ENCODE measurements around the gene WFIKKN2. TPM values are rescaled to one million over a fixed set of nuclear protein-coding genes. Genes with fewer than 3 reads are reported as not detected.

Gene WFIKKN2
- total RNA-seq, 2 experiments from 2014 or later, result not detected

DNA sequence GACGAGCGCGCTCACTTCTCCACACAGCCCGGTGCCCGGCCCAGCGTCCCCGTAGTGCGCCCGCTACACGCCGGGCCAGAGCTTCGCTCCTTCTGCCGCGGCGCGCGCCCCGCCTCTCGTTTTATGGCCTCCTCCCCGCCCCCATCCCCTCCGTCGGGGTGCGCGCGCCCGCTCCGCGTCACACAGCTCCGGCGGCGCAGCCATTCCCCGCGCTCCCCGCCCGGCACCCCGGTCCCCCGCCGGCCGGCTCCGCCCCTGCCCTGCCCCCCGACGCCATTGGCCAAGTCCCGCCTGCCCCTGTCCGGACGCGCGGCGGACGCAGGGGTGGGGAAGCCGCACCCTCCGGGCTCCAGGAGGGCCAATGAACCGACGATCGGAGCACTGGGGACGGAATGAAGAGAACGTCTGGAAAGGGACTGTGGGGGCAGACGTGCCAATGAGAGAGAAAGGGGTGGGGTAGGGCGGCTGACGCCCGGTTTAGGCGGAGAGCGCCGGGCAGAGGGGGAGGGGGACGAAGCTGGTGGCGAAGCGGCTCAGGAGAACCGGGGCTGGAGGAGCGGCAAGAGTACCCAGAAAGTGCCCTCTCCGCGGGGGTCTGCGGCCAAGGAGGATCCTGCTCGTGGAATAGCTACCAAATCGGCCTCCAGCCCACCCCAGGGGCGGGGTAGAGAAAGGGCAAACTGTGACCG lies 31.0 kb downstream of the WFIKKN2 start, which contains the start of gene TOB1:
Gene TOB1, minus strand, starts transcription at position 94 of the 689 bp plus-strand sequence. CDS start 2,337 bp downstream, outside the sequence.
- Histone ChIP-seq H3K27ac (ENCODE audit: low read depth, low read length, poor library complexity, severe bottlenecking) (peak within 1 kb of the TSS; percentile 93), H3K9me3 (ENCODE audit: low read length) (no peaks in the 10 kb centered on the region), H4K20me1 (ENCODE audit: insufficient read depth, low read length) (peaks cover 11% of the 10 kb centered on the region; the same call in 1 of the 2 replicates), H3K4me1 (ENCODE audit: insufficient read depth, low read length, poor library complexity, severe bottlenecking) (peaks cover 16% of the 10 kb centered on the region), H3K36me3 (ENCODE audit: insufficient read depth, low read length) (peaks cover 20% of the 10 kb centered on the region), H3K9me2 (ENCODE audit: insufficient read depth, low read length) (no peaks in the 10 kb centered on the region), H3K79me2 (ENCODE audit: insufficient read depth, low read depth, low read length) (peaks cover 37% of the 10 kb centered on the region; the same call in 1 of the 2 replicates), H2AFZ (ENCODE audit: low read length) (peak within 1 kb of the TSS; percentile 81), H3K4me2 (ENCODE audit: low read length) (peak within 1 kb of the TSS; percentile 88), H3K4me3 (ENCODE audit: low read depth, low read length, poor library complexity, severe bottlenecking) (peak within 1 kb of the TSS; percentile 72)
- ChIA-PET POLR2A (interaction anchor here (0.6 to 5.5 kb wide), 20 partner anchors 9 to 507 kb away, joined by 3 to 23 read pairs (median 4); no protein-coding TSS in a partner anchor), CTCF (ENCODE audit: unreplicated experiment) (interaction anchor here (0.5 to 1.2 kb wide), 5 partner anchors 11 to 276 kb away, joined by 3 to 6 read pairs (median 4); no protein-coding TSS in a partner anchor)
- TF ChIP-seq CTCF (conservative IDR thresholded peaks at IDR 0.05; ENCODE audit: low read length) (no peak), EZH2phosphoT487 (IDR thresholded peaks at IDR 0.05; ENCODE audit: borderline replicate concordance, low read depth, low read length) (no peak)
- DNase-seq (ENCODE audit: low spot score), result peak; percentile 95
- intact Hi-C loops (cut with micrococcal nuclease; ENCODE audit: unreplicated experiment), result loop anchor here (1.0 to 10.0 kb wide), 6 partner anchors 38 to 396 kb away; partner anchors contain the start of genes ANKRD40, MBTD1, SPAG9 and UTP18
- BruUV-seq (replicated peaks), result no TSS peak

DNA sequence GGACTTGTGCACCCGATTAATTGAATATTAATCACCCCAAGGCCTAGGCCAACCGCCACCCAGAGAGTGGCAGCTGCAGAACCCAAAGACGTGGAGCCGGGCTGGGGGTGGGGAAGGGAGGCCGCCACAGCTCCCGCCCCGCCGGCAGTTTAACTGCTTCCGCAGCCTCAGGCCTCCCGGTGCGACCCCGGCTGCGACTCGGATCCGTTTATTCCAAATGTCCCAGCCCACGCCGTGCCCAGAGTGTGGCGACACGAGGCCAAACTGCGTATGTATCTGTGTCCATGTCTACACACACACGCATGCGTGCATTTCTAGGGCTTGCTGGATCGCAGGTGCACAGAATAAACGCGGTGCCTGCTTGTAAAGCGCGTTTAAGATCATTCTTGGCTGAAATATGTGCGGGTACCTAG lies 31.6 kb downstream of the WFIKKN2 start:
- TSS peak; percentile 80 for BruUV-seq (replicated peaks)
- ChIA-PET POLR2A (interaction anchor here (0.8 to 5.5 kb wide), 15 partner anchors 9 to 97 kb away, joined by 3 to 23 read pairs (median 4); no protein-coding TSS in a partner anchor), CTCF (ENCODE audit: unreplicated experiment) (interaction anchor here (0.9 kb wide), 1 partner anchor 14 kb away, joined by 3 read pairs; no protein-coding TSS in a partner anchor)
- Histone ChIP-seq H3K9me3 (ENCODE audit: low read length) (no peaks in the 10 kb centered on the region), H3K4me3 (ENCODE audit: low read depth, low read length, poor library complexity, severe bottlenecking) (peak overlapping the region; percentile 72), H3K4me2 (ENCODE audit: low read length) (peak overlapping the region; percentile 88), H3K79me2 (ENCODE audit: insufficient read depth, low read depth, low read length) (peaks cover 37% of the 10 kb centered on the region; the same call in 1 of the 2 replicates), H3K4me1 (ENCODE audit: insufficient read depth, low read length, poor library complexity, severe bottlenecking) (peaks cover 16% of the 10 kb centered on the region), H3K36me3 (ENCODE audit: insufficient read depth, low read length) (peaks cover 16% of the 10 kb centered on the region), H4K20me1 (ENCODE audit: insufficient read depth, low read length) (peaks cover 11% of the 10 kb centered on the region; the same call in 1 of the 2 replicates), H2AFZ (ENCODE audit: low read length) (peak overlapping the region; percentile 81), H3K27ac (ENCODE audit: low read depth, low read length, poor library complexity, severe bottlenecking) (peak overlapping the region; percentile 93), H3K9me2 (ENCODE audit: insufficient read depth, low read length) (no peaks in the 10 kb centered on the region)
- intact Hi-C loops (cut with micrococcal nuclease; ENCODE audit: unreplicated experiment), result loop anchor here (1.0 to 10.0 kb wide), 6 partner anchors 37 to 395 kb away; partner anchors contain the start of genes ANKRD40, MBTD1, SPAG9 and UTP18
- TF ChIP-seq CTCF (conservative IDR thresholded peaks at IDR 0.05; ENCODE audit: low read length) (no peak), EZH2phosphoT487 (IDR thresholded peaks at IDR 0.05; ENCODE audit: borderline replicate concordance, low read depth, low read length) (no peak)
- DNase-seq (ENCODE audit: low spot score), result peak; percentile 82

Measured in OCI-LY7 (cell line).